HEK293 (cell line): ENCODE results near the gene FARSA.
A peak's percentile ranks its signal among the peaks of the same experiment; 100 is the strongest.

Experiments
- PRDM6 ChIP-seq: fragments of 450-650 bp; formaldehyde crosslinking; IDR thresholded peaks from 2 replicates; pipeline ENCODE4 v1.5.1; 2017; ENCODE audit warnings: missing biosample characterization, missing genetic modification characterization
- REPIN1 ChIP-seq: fragments of 450-650 bp; formaldehyde crosslinking; IDR thresholded peaks from 2 replicates; pipeline ENCODE4 v1.5.1; 2017; ENCODE audit warnings: missing biosample characterization, missing genetic modification characterization, low read depth
- SCRT1 ChIP-seq: fragments of 450-650 bp; formaldehyde crosslinking; IDR thresholded peaks from 2 replicates; pipeline ENCODE4 v1.5.1; 2016; ENCODE audit warnings: missing biosample characterization, missing genetic modification characterization, borderline replicate concordance
- WT1 ChIP-seq: fragments of 450-650 bp; formaldehyde crosslinking; IDR thresholded peaks from 2 replicates; pipeline ENCODE4 v1.5.1; 2016; ENCODE audit warnings: missing biosample characterization, missing genetic modification characterization
- ZBTB17 ChIP-seq: fragments of 450-650 bp; formaldehyde crosslinking; IDR thresholded peaks from 2 replicates; pipeline ENCODE4 v1.5.1; 2016; ENCODE audit warnings: missing biosample characterization, missing genetic modification characterization
- ZEB2 ChIP-seq: fragments of 450-650 bp; formaldehyde crosslinking; IDR thresholded peaks from 2 replicates; pipeline ENCODE4 v1.5.1; 2016; ENCODE audit warnings: missing biosample characterization, missing genetic modification characterization
- ZNF140 ChIP-seq: fragments of 450-650 bp; formaldehyde crosslinking; IDR thresholded peaks from 2 replicates; pipeline ENCODE4 v1.5.1; 2016; ENCODE audit warnings: missing biosample characterization, missing genetic modification characterization
- ZNF148 ChIP-seq: fragments of 450-650 bp; formaldehyde crosslinking; IDR thresholded peaks from 2 replicates; pipeline ENCODE4 v1.5.0; 2017; ENCODE audit warnings: missing biosample characterization, missing genetic modification characterization, borderline replicate concordance
- ZNF155 ChIP-seq: fragments of 450-650 bp; formaldehyde crosslinking; IDR thresholded peaks from 2 replicates; pipeline ENCODE4 v1.5.1; 2016; ENCODE audit warnings: missing biosample characterization, missing genetic modification characterization
- ZNF174 ChIP-seq: fragments of 450-650 bp; formaldehyde crosslinking; IDR thresholded peaks from 2 replicates; pipeline ENCODE4 v1.5.0; 2017; ENCODE audit warnings: missing biosample characterization, mild to moderate bottlenecking, missing genetic modification characterization
- ZNF211 ChIP-seq: fragments of 450-650 bp; formaldehyde crosslinking; IDR thresholded peaks from 2 replicates; pipeline ENCODE4 v1.5.1; 2016; ENCODE audit warnings: low read depth, missing biosample characterization, missing genetic modification characterization
- ZNF214 ChIP-seq: fragments of 450-650 bp; formaldehyde crosslinking; IDR thresholded peaks from 2 replicates; pipeline ENCODE4 v1.5.1; 2017; ENCODE audit warnings: missing biosample characterization, mild to moderate bottlenecking, missing genetic modification characterization, borderline replicate concordance
- ZNF221 ChIP-seq: fragments of 450-650 bp; formaldehyde crosslinking; IDR thresholded peaks from 2 replicates; pipeline ENCODE4 v1.5.1; 2017; ENCODE audit warnings: missing biosample characterization, missing genetic modification characterization, borderline replicate concordance
- ZNF24 ChIP-seq: fragments of 450-650 bp; formaldehyde crosslinking; IDR thresholded peaks from 2 replicates; pipeline ENCODE4 v1.5.1; 2016; ENCODE audit warnings: missing biosample characterization, missing genetic modification characterization
- ZNF302 ChIP-seq: fragments of 450-650 bp; formaldehyde crosslinking; IDR thresholded peaks from 2 replicates; pipeline ENCODE4 v1.5.1; 2016; ENCODE audit warnings: missing biosample characterization, missing genetic modification characterization, low read depth
- ZNF354C ChIP-seq: fragments of 450-650 bp; formaldehyde crosslinking; IDR thresholded peaks from 2 replicates; pipeline ENCODE4 v1.5.1; 2016; ENCODE audit warnings: missing biosample characterization, missing genetic modification characterization, low read depth, borderline replicate concordance
- ZNF473 ChIP-seq: fragments of 450-650 bp; formaldehyde crosslinking; IDR thresholded peaks from 2 replicates; pipeline ENCODE4 v1.5.1; 2017; ENCODE audit warnings: missing biosample characterization, missing genetic modification characterization
- ZNF530 ChIP-seq: fragments of 450-650 bp; formaldehyde crosslinking; IDR thresholded peaks from 2 replicates; pipeline ENCODE4 v1.5.1; 2016; ENCODE audit warnings: low read depth, missing biosample characterization, missing genetic modification characterization
- ZNF571 ChIP-seq: fragments of 450-650 bp; formaldehyde crosslinking; IDR thresholded peaks from 2 replicates; pipeline ENCODE4 v1.5.0; 2017; ENCODE audit warnings: missing biosample characterization, missing genetic modification characterization
- ZNF624 ChIP-seq: fragments of 450-650 bp; formaldehyde crosslinking; IDR thresholded peaks from 2 replicates; pipeline ENCODE4 v1.5.1; 2017; ENCODE audit warnings: missing biosample characterization, missing genetic modification characterization
- ZNF791 ChIP-seq: fragments of 450-650 bp; formaldehyde crosslinking; IDR thresholded peaks from 2 replicates; pipeline ENCODE4 v1.5.1; 2016; ENCODE audit warnings: missing biosample characterization, missing genetic modification characterization
- ZSCAN18 ChIP-seq: fragments of 450-650 bp; formaldehyde crosslinking; IDR thresholded peaks from 2 replicates; pipeline ENCODE4 v1.5.1; 2016; ENCODE audit warnings: missing biosample characterization, missing genetic modification characterization
- ZXDB ChIP-seq: fragments of 450-650 bp; formaldehyde crosslinking; IDR thresholded peaks from 2 replicates; pipeline ENCODE4 v1.5.1; 2016; ENCODE audit warnings: missing biosample characterization, missing genetic modification characterization
- TF ChIP-seq, protein P1 (sequence below): fragments of 450-650 bp; formaldehyde crosslinking; IDR thresholded peaks from 2 replicates; pipeline ENCODE4 v1.5.1; 2016; ENCODE audit warnings: missing biosample characterization, missing genetic modification characterization
- TF ChIP-seq, protein P2 (sequence below): fragments of 450-650 bp; formaldehyde crosslinking; IDR thresholded peaks from 2 replicates; pipeline ENCODE4 v1.5.1; 2016; ENCODE audit warnings: missing biosample characterization, missing genetic modification characterization
- TF ChIP-seq, protein P3 (sequence below): fragments of 450-650 bp; IDR thresholded peaks from 2 replicates; pipeline ENCODE4 v1.5.1; 2018; ENCODE audit warnings: missing biosample characterization, mild to moderate bottlenecking, missing genetic modification characterization
- TF ChIP-seq, protein P4 (sequence below): fragments of 450-650 bp; formaldehyde crosslinking; IDR thresholded peaks from 2 replicates; pipeline ENCODE4 v1.5.1; 2016; ENCODE audit warnings: missing biosample characterization, missing genetic modification characterization

Gene FARSA

DNA sequence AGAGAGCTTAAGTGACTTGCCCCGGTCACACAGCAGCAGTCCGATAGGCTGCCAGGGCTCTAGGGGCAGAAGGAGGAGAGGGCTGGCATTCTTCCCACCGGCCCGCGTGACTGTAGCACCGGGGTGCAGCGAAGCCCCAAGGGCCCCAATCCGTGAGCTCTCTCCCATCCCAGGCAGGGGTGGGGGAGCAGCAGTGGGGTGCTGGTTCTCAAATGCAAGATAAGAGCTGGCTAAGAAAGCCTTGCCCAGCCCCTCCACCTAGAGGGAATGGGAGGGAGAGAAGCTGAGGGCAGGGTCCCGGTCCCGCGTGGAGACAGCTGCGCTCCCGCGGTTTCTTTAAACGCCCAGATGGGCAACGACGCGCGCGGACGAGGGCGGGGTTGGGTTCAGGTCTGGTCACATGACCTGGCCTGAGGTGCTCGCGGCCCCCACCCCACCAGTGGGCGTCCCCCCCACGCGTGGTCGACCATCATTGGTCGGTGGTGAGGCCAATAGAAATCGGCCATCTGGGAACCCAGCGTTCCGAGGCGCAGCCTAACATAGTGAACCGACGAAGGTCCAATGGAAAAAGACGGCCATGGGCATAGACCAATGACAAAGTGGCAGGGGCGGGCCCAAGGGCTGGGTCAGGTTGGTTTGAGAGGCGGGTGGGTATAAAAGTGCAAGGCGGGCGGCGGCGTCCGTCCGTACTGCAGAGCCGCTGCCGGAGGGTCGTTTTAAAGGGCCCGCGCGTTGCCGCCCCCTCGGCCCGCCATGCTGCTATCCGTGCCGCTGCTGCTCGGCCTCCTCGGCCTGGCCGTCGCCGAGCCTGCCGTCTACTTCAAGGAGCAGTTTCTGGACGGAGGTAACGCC, 4.6 kb upstream of the FARSA start, which contains the start of gene CALR (continued):
- TF ChIP-seq, protein P1, sequence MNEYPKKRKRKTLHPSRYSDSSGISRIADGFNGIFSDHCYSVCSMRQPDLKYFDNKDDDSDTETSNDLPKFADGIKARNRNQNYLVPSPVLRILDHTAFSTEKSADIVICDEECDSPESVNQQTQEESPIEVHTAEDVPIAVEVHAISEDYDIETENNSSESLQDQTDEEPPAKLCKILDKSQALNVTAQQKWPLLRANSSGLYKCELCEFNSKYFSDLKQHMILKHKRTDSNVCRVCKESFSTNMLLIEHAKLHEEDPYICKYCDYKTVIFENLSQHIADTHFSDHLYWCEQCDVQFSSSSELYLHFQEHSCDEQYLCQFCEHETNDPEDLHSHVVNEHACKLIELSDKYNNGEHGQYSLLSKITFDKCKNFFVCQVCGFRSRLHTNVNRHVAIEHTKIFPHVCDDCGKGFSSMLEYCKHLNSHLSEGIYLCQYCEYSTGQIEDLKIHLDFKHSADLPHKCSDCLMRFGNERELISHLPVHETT = no peak
- TF ChIP-seq, protein P2, sequence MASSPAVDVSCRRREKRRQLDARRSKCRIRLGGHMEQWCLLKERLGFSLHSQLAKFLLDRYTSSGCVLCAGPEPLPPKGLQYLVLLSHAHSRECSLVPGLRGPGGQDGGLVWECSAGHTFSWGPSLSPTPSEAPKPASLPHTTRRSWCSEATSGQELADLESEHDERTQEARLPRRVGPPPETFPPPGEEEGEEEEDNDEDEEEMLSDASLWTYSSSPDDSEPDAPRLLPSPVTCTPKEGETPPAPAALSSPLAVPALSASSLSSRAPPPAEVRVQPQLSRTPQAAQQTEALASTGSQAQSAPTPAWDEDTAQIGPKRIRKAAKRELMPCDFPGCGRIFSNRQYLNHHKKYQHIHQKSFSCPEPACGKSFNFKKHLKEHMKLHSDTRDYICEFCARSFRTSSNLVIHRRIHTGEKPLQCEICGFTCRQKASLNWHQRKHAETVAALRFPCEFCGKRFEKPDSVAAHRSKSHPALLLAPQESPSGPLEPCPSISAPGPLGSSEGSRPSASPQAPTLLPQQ (tag by site-specific recombination) = peak; percentile 71
- TF ChIP-seq ZXDB (tag by site-specific recombination) (peak; percentile 36; the same call in 1 of the 2 replicates), ZNF211 (tag by site-specific recombination) (no peak), ZNF214 (tag by site-specific recombination) (no peak), REPIN1 (no peak), ZNF148 (tag by site-specific recombination) (no peak), ZNF302 (tag by site-specific recombination) (no peak), ZNF24 (peak; percentile 90), ZNF221 (no peak), ZNF140 (tag by site-specific recombination) (no peak), ZNF174 (tag by site-specific recombination) (no peak), WT1 (no peak), ZEB2 (tag by site-specific recombination) (peak; percentile 88), ZNF354C (no peak), ZNF473 (tag by site-specific recombination) (no peak), ZSCAN18 (tag by site-specific recombination) (no peak), ZNF624 (no peak), ZNF155 (tag by site-specific recombination) (no peak), SCRT1 (tag by site-specific recombination) (no peak), PRDM6 (no peak), ZNF571 (no peak), ZNF791 (no peak), ZNF530 (tag by site-specific recombination) (no peak), ZBTB17 (tag by site-specific recombination) (no peak)
- TF ChIP-seq, protein P3, sequence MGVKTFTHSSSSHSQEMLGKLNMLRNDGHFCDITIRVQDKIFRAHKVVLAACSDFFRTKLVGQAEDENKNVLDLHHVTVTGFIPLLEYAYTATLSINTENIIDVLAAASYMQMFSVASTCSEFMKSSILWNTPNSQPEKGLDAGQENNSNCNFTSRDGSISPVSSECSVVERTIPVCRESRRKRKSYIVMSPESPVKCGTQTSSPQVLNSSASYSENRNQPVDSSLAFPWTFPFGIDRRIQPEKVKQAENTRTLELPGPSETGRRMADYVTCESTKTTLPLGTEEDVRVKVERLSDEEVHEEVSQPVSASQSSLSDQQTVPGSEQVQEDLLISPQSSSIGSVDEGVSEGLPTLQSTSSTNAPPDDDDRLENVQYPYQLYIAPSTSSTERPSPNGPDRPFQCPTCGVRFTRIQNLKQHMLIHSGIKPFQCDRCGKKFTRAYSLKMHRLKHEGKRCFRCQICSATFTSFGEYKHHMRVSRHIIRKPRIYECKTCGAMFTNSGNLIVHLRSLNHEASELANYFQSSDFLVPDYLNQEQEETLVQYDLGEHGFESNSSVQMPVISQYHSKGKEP (tag by site-specific recombination) = no peak
- TF ChIP-seq, protein P4, sequence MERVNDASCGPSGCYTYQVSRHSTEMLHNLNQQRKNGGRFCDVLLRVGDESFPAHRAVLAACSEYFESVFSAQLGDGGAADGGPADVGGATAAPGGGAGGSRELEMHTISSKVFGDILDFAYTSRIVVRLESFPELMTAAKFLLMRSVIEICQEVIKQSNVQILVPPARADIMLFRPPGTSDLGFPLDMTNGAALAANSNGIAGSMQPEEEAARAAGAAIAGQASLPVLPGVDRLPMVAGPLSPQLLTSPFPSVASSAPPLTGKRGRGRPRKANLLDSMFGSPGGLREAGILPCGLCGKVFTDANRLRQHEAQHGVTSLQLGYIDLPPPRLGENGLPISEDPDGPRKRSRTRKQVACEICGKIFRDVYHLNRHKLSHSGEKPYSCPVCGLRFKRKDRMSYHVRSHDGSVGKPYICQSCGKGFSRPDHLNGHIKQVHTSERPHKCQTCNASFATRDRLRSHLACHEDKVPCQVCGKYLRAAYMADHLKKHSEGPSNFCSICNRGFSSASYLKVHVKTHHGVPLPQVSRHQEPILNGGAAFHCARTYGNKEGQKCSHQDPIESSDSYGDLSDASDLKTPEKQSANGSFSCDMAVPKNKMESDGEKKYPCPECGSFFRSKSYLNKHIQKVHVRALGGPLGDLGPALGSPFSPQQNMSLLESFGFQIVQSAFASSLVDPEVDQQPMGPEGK (tag by site-specific recombination) = peak; percentile 99
